Pulmonary artery endothelial cell (primary cell): ENCODE data around the gene RASSF9. TPM values are rescaled to one million over a fixed set of nuclear protein-coding genes. Genes with fewer than 3 reads are reported as not detected.

Experiments used
- DNase-seq: peaks from one replicate; pipeline ENCODE4 v3.0.0-alpha.2; 2011; ENCODE audit warnings: low read depth, low spot score
- total RNA-seq: library from RNA; depleted of rRNA; stranded (reverse); fragments of >200 nt; gene quantifications from 2 replicates; pipeline ENCODE4 v1.2.3, GENCODE V29; 2014

RASSF9 gene
- 0.67 and 0.92 TPM in 2 replicates for total RNA-seq

DNA sequence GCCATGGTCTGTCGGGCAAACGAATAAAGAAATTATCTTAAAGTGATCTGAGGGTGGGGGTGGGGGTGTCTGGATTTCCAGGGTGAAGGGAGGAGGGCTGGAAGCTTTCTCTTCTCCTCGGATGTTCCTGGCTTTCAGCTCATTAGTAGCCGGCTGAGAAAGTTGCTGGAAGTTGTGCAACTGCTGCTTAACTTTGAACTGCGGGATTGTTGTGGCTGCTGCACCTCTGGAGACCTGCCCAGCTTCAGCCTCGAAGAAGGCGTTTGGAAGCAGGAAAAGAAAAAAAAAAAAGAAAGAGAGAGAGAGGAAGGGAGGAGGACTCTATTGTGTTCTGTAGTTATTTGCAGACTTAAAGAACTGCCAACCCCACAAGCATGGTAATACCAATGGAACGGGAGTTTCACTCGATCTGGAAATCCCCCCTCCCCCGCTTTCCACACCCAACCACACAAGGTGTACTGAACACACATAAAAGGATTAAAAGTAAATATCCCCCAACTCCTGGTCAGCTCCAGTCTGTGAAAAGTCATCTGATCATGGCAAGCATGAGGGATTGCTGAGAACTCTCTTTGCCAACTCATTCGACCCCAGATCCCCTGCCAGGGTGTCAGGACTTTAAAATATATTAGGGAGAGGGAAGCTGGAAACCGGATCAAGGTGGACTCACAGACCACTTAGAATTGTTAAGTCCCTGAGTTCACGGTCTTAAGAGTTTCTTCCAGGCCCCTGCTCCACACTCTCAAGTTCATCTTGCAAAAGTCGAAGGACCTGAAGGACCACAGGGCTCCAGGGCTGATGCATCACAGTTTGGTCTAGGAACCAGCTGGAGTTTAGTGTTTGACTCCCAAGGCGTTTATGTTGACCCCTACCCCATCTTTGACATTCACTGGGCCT is at the start of gene RASSF9:
TSS of gene RASSF9 (minus strand) at position 213 of the 894 bp plus-strand sequence. CDS start at position 5, 208 bp downstream.
- no peak for DNase-seq

DNA sequence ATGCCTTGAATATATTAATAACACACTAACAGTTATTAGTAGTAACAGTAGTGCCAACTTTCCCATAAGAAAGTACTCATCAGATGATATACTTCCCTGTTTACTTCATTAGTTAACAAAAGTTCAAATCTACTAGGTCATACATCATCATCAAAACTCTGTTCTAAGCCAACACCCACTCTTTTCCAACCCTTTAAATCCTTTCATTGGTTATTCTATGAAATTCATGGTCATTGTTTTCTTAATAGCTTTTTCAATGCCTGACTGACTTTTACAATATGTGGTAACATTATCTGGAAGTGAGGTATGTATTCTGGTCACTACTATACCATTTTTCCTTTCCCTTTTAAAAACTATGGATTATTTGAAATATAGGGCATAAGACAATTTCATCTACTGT is 47.6 kb upstream of the RASSF9 start:
- DNase-seq: no peak

DNA sequence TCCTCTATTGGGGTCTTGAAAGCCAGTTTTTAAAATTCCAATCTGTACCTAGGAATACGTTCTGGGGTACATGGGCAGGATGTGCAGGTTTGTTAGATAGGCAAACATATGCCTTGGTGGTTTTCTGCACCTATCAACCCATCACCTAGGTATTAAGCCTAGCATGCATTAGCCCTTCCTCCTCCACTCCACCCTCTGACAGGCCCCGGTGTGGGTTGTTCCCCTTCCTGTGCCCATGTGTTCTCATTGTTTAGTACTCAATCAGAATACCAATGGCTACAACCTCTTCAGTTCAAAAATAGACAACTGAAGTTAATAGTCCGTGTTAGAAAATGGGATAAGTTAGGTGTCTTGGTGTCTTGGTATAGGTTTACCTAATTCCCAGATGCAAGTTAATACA is 41.2 kb upstream of the RASSF9 start:
- DNase-seq: no peak

DNA sequence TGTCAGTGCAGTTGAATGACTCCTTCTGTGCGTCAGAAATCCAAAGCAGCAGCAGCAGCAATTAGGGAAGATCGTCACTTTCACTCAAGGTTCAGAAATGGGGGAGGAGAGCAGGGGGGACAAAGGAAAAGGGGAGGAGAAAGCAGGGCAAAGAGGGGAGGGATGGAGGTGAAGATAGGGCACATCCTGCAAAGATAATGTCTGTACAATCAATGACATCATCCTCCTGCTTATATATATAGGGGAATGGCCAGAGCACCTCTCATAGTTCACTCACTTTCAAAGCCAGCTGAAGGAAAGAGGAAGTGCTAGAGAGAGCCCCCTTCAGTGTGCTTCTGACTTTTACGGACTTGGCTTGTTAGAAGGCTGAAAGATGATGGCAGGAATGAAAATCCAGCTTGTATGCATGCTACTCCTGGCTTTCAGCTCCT is 37.8 kb upstream of the RASSF9 start, which contains the start of gene NTS:
TSS of gene NTS (plus strand) at position 265 of the 431 bp plus-strand sequence. CDS start at position 374, 109 bp downstream.
- DNase-seq: no peak

DNA sequence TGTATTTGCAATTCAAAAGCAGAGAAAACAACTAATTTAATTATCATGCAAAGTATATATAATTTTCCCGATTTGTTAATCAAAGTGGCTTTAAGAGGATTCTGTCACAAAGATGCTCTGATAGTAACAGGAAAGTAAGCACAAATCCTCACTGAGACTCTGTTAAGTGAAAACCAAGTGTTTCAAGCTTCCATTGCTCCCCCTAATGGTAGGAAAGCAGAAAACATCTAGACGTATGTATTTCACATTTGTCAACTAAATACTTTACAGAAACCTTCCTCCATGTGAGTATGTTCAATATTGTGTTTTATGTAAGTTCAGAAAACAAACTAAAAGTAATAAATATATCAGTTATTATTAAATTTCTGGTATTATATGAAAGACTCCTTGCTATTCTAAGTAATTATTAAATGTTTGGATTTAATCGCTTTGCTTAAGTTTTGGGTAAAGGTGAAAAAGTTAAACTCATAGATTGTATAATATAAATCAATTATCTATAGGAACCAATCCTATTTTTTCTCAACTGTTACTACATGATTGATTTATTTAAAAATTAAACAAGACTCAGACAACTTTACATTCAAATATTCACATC is 36.4 kb upstream of the RASSF9 start:
- peak; percentile 22 for DNase-seq

DNA sequence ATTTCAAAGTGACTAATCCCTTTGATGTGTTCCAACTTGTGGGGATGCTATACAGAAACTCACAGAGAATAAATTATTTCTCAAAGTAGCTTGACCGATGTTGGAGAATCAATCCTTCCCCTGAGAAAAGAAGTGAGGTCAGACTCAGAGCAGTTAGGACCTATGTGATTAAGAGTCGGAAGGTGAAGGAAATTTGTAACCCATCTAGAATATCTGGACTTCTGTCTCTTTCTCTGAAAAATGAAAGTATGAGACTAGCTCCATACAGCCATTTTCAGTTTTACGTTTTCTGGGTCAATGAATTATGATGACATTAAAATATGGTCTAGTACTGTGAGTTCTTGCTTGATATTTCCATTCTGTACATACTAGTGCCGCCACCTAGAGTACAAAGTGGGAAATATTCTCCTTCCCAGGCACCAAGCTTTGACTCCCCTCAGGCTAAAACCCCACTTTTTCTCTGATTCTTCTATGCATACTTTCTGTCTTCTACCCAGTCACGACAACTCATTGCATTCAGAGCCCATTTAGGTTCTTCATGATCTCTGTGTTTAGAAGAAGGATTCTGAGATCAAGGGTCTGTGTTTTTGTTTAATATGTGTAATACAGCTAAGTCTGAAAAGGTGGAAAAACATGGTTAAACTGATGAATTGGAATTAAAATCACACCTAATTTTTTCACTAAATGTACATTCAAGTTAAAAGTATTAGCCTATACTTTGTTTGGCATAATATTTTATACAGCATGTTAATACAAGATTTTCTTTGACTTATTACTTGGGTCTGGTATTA is 31.0 kb upstream of the RASSF9 start:
- peak; percentile 24 for DNase-seq

DNA sequence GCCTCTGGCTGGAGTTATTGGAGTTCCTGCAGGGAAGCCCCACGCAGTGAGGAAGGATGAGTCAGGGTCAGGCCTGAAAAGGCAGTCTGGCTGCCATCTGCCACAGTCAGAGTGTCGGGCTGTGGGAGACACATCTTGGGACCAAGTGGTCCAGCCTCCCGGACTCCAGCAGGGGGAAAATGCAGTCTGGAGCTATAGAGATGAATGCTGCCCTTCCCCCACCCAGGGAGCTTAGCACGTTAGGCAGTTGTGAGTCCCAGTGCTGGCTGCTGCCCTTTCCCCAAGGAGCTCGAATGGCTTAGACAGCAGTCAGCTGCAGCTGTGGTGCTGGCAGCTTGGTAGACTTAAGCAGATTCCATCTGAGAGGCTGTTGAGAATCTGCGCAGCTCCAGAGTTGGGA is 29.7 kb upstream of the RASSF9 start:
- no peak for DNase-seq

DNA sequence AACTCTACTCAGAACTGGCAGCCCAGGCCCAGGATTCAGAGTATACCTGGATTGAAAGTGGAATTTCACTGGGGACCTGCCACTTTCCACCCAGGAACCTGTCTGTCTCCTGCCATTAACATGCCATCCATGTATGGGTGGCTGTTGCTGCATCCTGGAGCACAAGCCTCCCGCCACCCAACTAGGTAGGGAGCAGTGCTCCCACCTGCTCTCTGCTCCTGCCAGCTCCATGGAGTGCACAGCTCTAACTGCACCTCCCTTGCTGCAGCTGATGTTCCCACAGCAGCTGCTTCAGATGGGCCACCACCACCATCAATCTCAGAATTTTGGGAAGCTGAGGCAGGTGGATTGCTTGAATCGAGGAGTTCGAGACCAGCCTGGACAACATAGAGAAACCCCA is 20.8 kb upstream of the RASSF9 start:
- no peak for DNase-seq

DNA sequence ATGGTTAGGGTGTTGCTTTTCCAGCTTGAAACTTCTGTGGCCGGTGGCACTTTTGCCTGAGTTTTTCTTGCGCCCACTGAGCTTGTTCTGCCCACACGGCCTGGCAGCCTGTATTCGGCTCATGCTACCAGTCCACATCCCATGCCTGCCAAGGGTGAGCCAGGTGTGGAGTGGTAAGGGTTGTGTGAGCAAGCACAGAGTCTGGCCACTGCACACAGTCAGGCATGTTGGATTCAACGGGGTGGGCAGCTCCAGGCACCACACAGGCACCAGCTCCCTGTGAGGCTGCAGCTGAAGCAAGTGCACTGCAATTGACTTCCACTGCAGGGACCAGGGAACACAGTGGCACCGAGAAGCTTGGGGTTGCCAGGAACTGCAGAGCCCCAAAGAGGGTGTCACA is 19.1 kb upstream of the RASSF9 start:
- no peak for DNase-seq

DNA sequence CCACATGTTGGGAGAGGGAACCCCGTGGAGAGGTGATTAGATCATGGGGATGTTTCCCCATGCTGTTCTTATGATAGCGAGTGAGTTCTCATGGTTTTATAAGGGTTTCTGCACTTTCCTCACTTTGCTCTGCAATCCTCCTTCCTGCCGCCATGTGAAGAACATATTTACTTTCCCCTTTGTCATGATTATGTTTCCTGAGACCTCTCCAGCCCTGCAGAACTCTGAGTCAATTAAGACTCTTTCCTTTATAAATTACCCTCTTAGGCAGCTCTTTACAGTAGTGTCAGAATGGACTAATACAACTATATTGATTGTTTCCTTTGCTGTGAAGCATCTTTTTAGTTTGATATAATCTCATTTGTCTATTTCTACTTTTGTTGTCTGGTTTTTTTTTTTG is 13.1 kb upstream of the RASSF9 start:
- DNase-seq: no peak

DNA sequence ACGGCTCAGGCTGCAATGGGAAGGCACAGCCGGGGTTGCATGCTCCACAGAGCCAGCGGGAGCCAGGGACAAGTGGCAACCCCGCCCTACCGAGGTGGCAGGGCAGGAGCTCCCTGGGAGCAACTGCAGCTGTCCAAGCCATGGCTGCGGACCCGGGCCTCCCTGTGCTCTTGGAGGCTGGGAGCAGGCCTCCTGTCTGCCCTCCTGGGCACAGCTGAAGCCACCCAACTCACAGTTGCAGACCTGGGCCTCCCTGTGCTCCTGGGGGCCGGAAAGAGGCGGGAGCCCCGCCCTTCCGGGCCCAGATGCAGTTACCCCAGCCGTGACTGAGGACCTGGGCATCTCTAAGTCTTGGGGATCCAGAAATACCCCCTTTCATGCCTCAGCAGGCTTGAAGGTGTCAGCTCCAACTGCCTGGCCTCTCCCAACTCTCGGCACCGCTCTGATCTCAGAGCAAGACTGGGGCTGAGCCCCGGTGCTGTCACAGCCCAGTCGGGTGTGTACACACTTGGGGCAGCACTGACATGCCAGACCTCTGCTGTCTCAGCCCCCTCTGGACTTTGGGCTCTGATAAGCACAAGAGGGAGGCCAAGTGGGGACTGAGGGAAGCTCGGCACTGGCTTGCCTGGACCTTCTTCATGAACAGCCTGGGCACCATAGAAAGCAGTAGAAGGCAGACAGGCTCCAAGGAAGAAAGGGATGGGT is 7.5 kb upstream of the RASSF9 start:
- no peak for DNase-seq

DNA sequence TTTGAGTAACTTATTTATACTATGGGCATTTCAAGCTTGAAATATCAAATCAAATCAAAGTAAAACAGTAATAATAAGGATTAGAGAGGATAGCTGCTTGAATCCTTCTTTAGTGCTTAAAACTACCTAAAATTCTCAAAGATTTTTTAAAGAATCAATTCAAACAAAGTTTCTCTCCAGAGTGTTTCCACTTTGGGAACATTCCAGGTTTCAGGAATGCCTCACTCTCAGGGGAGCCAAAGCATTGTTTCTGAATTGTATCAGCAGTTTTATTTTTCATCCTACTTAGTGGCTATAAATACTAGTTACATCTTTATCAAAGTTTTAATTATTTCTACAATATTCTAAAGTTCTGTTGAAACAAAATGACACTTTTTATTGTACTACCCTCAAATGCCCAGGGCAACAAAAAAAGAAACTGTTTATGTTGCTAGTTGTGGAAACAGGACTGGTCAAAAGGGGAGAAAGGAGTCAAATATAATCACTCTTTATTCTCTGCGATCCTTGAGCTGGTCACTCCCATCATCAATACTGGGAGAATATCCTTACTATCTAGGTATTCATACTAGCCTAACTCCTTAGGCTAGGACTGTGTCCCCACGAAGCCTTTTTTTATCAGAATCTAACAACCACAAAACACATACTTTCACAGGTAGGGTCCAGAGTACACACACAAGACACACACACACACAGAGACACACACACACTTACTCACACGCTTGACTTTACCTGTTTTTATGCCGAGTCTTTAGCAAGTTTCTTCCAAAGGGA is 598 bp downstream of the RASSF9 start:
- no peak for DNase-seq

DNA sequence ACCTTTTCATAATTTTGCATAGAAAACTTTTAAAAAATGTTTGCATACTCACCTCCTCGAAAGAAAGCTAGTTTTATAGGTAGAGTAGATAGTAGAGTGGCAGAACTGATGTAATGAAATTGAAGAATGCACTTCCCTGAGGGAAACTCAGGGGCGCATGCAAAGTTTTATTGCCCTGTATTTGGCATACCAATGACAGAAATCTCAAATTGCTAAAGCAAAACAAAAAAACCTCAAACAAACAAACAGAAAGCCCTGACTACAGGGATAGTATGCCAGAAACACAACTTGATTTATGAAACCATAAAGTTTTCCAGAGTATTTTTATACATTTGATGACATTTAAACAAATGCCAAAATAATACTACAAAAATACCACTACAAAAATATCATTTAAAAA is 1.8 kb downstream of the RASSF9 start:
- DNase-seq: no peak

DNA sequence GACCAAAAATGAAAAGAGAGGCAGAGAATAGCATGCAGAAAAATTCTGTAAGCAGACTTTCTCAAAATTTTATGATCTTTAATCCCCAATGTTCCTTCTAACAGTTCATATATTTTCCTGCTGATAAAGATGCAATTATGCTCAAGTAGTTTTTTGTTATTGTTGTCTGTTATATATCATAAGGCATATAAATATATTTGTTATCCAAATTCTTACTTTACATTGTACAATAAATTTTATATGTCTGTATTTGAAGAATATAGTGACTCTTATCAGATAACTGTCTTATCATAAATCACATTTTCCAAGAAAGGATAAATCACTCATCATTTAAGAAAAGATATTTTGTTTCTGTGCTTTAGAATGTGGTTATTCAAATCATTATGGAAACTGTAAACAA is 2.6 kb downstream of the RASSF9 start:
- DNase-seq: no peak

DNA sequence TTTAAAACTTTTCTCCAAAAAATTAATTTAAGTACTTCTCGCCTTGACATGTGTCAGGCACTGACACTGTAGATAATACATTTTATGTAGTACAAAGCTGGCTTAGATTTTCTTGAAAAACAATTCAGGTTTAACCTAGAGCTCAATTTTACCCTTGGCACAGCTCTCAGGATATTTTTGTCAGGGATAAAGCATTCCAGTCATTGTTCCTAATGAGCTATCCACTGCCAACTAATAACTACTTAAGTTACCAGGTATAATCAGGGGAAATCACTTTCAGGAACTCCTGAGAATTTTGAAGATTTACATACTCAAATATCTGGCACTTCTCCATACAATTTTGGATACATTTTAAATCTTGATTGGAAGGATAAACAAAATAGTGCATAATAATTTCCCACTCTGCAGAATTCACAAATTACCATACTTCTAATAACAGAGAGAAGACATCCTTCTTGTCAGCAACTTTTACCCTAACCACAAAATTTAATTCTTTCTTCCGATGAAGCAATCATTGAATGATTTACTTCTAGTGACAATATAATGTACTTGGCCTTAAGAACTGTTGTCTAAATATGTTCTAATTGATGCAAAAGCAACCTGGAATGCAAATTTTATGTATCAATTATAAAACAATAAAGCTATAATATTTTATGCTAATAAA is 4.8 kb downstream of the RASSF9 start:
- no peak for DNase-seq

DNA sequence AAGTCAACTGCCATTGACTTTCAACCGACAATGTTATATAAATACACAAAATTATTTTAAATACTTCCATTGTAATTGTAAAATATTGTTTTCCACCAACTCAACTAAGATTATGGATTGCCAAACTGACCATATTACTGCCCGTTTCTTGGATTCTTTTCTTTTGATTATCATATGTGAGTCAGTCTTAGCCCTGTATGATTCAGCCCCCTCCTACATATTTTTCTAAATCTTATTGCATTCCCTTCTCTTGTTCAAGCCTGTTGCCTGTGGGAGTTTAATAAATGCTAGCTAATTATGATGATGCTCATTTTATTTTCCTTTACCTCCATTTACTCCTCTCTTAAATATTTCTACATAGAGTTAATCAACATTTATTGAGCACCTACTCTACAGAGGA is 6.8 kb downstream of the RASSF9 start:
- no peak for DNase-seq

DNA sequence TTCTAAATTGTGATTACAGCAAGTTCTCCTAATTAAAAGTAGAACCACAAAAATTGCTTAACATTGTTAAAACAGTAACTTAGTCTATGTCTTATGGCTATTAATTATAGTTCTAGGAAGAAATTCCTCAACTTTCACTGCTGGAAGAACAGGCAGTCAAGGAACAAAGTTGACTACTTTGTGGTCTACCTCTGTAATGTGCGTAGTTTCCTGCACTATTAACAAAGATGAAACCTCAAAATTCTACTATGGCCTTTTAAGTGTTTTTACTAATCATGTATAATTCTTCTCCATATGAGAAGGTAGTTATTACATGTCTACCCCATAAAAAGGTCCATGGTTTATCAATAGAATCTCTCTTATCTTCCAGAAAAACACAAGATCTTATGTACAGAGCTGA is 7.6 kb downstream of the RASSF9 start:
- DNase-seq: no peak

DNA sequence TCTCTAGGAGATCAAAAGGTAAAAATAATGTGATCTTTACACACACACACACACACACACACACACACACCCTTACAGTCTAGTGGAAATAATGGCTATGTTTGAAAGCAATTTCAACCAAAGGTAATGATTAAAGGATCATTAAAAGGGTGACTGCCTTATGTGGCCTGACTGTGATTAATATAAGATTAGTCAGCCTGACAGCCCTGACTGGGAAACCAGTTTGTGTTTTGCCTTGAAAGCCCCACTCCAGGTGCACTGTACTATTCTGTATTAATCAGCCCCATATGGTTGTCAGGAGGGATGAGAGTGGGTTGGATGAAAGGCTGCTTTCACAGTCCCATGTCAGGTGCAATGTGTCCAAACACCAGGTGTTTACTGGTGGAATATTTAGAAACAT is 10.5 kb downstream of the RASSF9 start:
- DNase-seq: no peak

DNA sequence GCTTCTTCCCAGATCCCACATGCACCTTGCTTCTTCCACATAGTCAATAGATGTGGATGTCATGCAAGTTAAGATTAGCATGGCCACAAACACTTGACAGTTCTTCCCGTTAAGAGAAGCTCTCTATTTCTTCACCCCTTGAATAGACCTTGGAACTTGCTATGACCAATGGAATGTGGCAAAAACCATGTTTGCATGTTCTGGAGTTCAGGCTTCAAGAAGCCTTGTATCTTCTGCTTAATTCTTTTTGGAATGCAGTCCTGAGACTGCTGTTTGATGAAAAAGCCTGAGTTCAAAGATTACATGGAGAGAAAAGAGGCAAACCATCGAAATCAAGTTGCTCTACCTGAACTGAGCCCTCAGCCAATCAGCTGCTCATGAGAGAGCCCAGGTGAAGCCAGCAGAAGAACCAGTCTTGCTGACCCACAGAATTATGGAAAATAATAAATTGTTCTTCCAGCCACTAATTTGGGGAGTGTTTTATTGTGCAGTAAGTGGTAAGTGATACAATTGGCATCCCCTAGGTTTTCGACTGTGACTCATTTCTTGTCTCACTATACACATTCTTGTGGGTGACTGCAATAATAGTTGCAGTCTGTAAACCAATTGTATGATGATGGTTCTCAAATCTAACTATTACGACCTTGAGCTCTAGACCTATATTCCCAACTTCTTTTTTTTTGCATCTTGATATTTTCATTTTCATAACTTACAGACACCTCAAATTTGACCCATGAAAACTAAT is 12.6 kb downstream of the RASSF9 start:
- no peak for DNase-seq
